ENCODE results near the gene EDA.

DNA sequence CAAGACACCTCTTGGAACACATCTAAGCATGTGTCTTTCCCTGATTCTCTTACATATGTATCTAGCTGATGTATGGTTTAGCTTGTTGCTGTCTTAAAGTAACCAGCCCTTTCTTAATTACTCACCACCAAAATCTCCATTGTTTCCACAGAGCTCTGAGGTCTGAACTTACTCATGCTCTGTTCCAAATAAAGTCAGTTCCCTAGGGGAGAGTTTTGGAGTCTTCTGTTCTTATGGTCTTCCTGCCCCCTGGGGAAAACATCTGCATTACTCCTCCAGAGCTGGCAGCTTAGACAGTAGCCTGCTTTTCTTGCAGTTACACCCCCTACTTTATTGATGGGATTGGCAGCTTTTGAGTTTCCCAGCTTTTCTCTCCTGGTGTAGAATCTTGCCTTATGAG is 125.8 kb downstream of the EDA start:
- TF ChIP-seq CTCF (IDR thresholded peaks at IDR 0.05) = no peak
- TF ChIP-seq EZH2 (IDR thresholded peaks at IDR 0.05; ENCODE audit: borderline replicate concordance, insufficient read depth, low read depth, low read length, poor library complexity, severe bottlenecking) = no peak
